HG03045 (cell line): ENCODE results near the gene DUSP2.

ENCODE experiments used
- ATAC-seq: cut with Tn5 transposase; IDR thresholded peaks from one replicate; pipeline ENCODE4 v1.9.1; 2021; ENCODE audit warnings: mild to moderate bottlenecking, moderate library complexity; ENCODE audit not compliant: unreplicated experiment

The DUSP2 gene

GRCh38 chr2:96116424-96116878 lies 28.8 kb downstream of the DUSP2 start, which contains the start of gene ADRA2B:
Gene ADRA2B, minus strand, starts transcription at chr2:96116571. Its CDS starts 422 bp downstream, at chr2:96116149.
- peak; percentile 50 for ATAC-seq

- no peak for ATAC-seq
Observed at GRCh38 chr2:96115631-96116423, 29.4 kb downstream of the DUSP2 start.

- ATAC-seq = no peak
Observed at GRCh38 chr2:96114903-96115581, 30.2 kb downstream of the DUSP2 start.

GRCh38 chr2:96114546-96114902 lies 30.7 kb downstream of the DUSP2 start:
- ATAC-seq = no peak

- no peak for ATAC-seq
Observed at GRCh38 chr2:96113951-96114350, 31.3 kb downstream of the DUSP2 start.

GRCh38 chr2:96113367-96113677 lies 31.9 kb downstream of the DUSP2 start:
- ATAC-seq = no peak

- ATAC-seq = no peak
Observed at GRCh38 chr2:96112501-96113366, 32.5 kb downstream of the DUSP2 start.

GRCh38 chr2:96111823-96112500 lies 33.3 kb downstream of the DUSP2 start:
- no peak for ATAC-seq

- ATAC-seq = no peak
Observed at GRCh38 chr2:96111257-96111640, 34.0 kb downstream of the DUSP2 start.

- ATAC-seq = no peak
Observed at GRCh38 chr2:96110621-96111256, 34.5 kb downstream of the DUSP2 start.

GRCh38 chr2:96109931-96110511 lies 35.2 kb downstream of the DUSP2 start:
- ATAC-seq = no peak

GRCh38 chr2:96109361-96109680 lies 35.9 kb downstream of the DUSP2 start:
- no peak for ATAC-seq

- no peak for ATAC-seq
Observed at GRCh38 chr2:96108541-96109360, 36.5 kb downstream of the DUSP2 start.

GRCh38 chr2:96108151-96108540 lies 37.1 kb downstream of the DUSP2 start:
- ATAC-seq = no peak

GRCh38 chr2:96107708-96108065 lies 37.6 kb downstream of the DUSP2 start:
- ATAC-seq = no peak

- ATAC-seq = no peak
Observed at GRCh38 chr2:96106991-96107707, 38.1 kb downstream of the DUSP2 start.

- ATAC-seq = no peak
Observed at GRCh38 chr2:96105994-96106715, 39.1 kb downstream of the DUSP2 start.
